OCI-M1 (cell line): ENCODE data around the gene SNX30.

Experiments used
- DNase-seq: peaks from one replicate; lab custom pipeline; 2025; lab: John Stamatoyannopoulos, UW

The SNX30 gene

GRCh38 chr9:112885324-112885723, 134.8 kb downstream of the SNX30 start:
- no peak for DNase-seq

GRCh38 chr9:112886351-112886750, 135.8 kb downstream of the SNX30 start:
- DNase-seq, result no peak

- DNase-seq, result peak; percentile 19
These were observed 136.8 kb downstream of the SNX30 start for GRCh38 chr9:112887381-112887780.

GRCh38 chr9:112890106-112891081, 139.8 kb downstream of the SNX30 start, which contains the start of gene SLC46A2:
SLC46A2 (minus strand) TSS chr9:112890876; CDS start chr9:112890681, 195 bp downstream.
- no peak for DNase-seq

- DNase-seq, result no peak
These were observed 141.0 kb downstream of the SNX30 start for GRCh38 chr9:112891521-112891920.

GRCh38 chr9:112892981-112893380, 142.4 kb downstream of the SNX30 start:
- no peak for DNase-seq

GRCh38 chr9:112894041-112894440, 143.5 kb downstream of the SNX30 start:
- no peak for DNase-seq

GRCh38 chr9:112894699-112895098, 144.1 kb downstream of the SNX30 start:
- no peak for DNase-seq

GRCh38 chr9:112896131-112896530, 145.6 kb downstream of the SNX30 start:
- no peak for DNase-seq

GRCh38 chr9:112898872-112899311, 148.3 kb downstream of the SNX30 start:
- peak; percentile 7 for DNase-seq

- DNase-seq, result no peak
These were observed 149.9 kb downstream of the SNX30 start for GRCh38 chr9:112900488-112900887.

- DNase-seq, result no peak
These were observed 150.3 kb downstream of the SNX30 start for GRCh38 chr9:112900901-112901300.

GRCh38 chr9:112905084-112905483, 154.5 kb downstream of the SNX30 start:
- DNase-seq, result no peak

- no peak for DNase-seq
These were observed 161.2 kb downstream of the SNX30 start for GRCh38 chr9:112911736-112912135.

- no peak for DNase-seq
These were observed 162.1 kb downstream of the SNX30 start for GRCh38 chr9:112912636-112913035.

- DNase-seq, result no peak
These were observed 162.8 kb downstream of the SNX30 start for GRCh38 chr9:112913326-112913725.

GRCh38 chr9:112914524-112914923, 164.0 kb downstream of the SNX30 start:
- DNase-seq, result peak; percentile 15

- DNase-seq, result no peak
These were observed 166.8 kb downstream of the SNX30 start for GRCh38 chr9:112917047-112917986.

GRCh38 chr9:112917987-112918362, 167.4 kb downstream of the SNX30 start:
- no peak for DNase-seq

GRCh38 chr9:112921549-112921948, 171.0 kb downstream of the SNX30 start:
- peak; percentile 88 for DNase-seq
